Mucosa of rectum (tissue), 2 donors: Measurements from ENCODE around the gene KIF11.

Experiments used
- H3K27ac ChIP-seq, 2 donors: one replicate each; pipeline ENCODE4 v1.7.0; 2013; ENCODE audit warnings: inconsistent platforms in 2 of 2, low read depth in 2 of 2, low read length in 2 of 2
- H3K27me3 ChIP-seq, 2 donors: one replicate each; pipeline ENCODE4 v1.7.0; 2013; ENCODE audit warnings: low read length in 2 of 2; ENCODE audit not compliant: control insufficient read depth in 2 of 2, insufficient read depth in 2 of 2
- H3K36me3 ChIP-seq, 2 donors: one replicate each; pipeline ENCODE4 v1.7.0; 2013; ENCODE audit warnings: low read length in 2 of 2; ENCODE audit not compliant: control insufficient read depth in 2 of 2, insufficient read depth in 2 of 2
- H3K4me1 ChIP-seq, 2 donors: one replicate each; pipeline ENCODE4 v1.7.0; 2013; ENCODE audit warnings: low read length in 2 of 2, mild to moderate bottlenecking in 1 of 2; ENCODE audit not compliant: control insufficient read depth in 2 of 2, insufficient read depth in 2 of 2
- H3K4me3 ChIP-seq, 2 donors: one replicate each; pipeline ENCODE4 v1.7.0; 2013; ENCODE audit warnings: low read length in 2 of 2
- H3K9ac ChIP-seq, 2 donors: one replicate each; pipeline ENCODE4 v1.7.0; 2013; ENCODE audit warnings: low read length in 2 of 2, low read depth in 1 of 2, mild to moderate bottlenecking in 1 of 2
- H3K9me3 ChIP-seq, 2 donors: one replicate each; pipeline ENCODE4 v1.7.0; 2013; ENCODE audit warnings: low read length in 2 of 2; ENCODE audit not compliant: control insufficient read depth in 2 of 2
- donor health status: healthy.
- donor health status: Normal muscosa, but diverticular disease.

The KIF11 gene

DNA sequence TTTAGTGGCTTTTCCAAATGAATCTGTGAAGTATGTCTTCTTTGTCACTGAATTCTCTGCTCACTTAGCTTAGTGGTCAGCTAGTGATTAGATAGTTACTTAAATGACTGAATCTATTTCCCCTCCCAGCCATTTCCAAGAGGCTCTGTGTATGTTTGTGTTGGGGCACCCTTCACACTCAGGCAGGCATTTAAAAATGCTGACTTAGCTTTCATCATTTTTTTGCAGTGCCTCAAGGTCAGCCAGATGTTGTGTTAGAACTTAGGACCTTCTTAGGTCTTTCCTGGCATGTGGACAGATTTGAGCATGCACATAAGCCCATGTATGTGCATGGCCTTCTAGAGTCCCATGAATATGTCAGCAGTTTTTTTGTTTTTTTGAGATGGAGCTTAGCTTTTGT lies 71.4 kb downstream of the KIF11 start:
- H3K4me3 ChIP-seq: no peak overlapping the region
- H3K27ac ChIP-seq: no peak overlapping the region
- H3K27me3 ChIP-seq: no peaks in the 10 kb centered on the region
- H3K4me1 ChIP-seq: no peaks in the 10 kb centered on the region
- H3K9me3 ChIP-seq: peaks cover 0 to 3% of the 10 kb centered on the region in 2 donors
- no peaks in the 10 kb centered on the region for H3K36me3 ChIP-seq
- H3K9ac ChIP-seq: no peak overlapping the region

DNA sequence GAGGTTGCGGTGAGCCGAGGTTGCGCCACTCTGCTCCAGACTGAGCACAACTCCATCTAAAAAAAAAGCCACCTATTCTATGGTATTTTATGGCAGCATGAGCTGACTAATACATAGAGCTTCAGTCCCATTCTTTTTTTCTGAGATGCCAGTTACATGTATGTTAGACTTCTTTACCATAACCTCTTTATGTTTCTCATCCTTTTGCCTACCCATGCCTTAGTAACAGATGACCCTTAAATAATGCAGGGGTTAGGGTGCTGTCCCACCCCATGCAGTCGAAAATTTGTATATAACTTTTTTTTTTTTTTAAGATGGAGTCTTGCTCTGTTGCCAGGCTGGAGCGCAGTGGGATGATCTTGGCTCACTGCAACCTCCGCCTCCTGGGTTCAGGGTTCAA lies 74.1 kb downstream of the KIF11 start:
- Histone ChIP-seq H3K9ac (no peak overlapping the region), H3K4me3 (no peak overlapping the region), H3K4me1 (no peaks in the 10 kb centered on the region), H3K27ac (no peak overlapping the region), H3K27me3 (no peaks in the 10 kb centered on the region), H3K9me3 (peaks cover 0 to under 1% of the 10 kb centered on the region in 2 donors), H3K36me3 (no peaks in the 10 kb centered on the region)

DNA sequence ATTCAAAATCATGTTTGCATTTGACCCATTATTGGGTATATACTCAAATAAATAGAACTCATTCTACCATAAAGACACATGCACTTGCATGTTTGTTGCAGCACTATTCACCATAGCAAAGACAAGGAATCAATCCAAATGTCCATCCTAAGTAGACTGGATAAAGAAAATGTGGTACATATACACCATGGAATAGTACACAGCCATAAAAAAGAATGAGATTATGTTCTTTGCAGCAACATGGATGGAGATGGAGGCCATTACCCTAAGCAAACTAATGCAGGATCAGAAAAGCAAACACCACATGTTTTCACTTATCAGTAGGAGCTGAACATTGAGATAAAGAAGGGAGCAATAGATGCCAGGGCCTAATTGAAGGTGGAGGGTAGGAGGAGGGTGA lies 84.8 kb downstream of the KIF11 start:
- no peaks in the 10 kb centered on the region for H3K27me3 ChIP-seq
- H3K27ac ChIP-seq: no peak overlapping the region
- no peaks in the 10 kb centered on the region for H3K9me3 ChIP-seq
- no peak overlapping the region for H3K9ac ChIP-seq
- no peak overlapping the region for H3K4me3 ChIP-seq
- no peaks in the 10 kb centered on the region for H3K36me3 ChIP-seq
- H3K4me1 ChIP-seq: no peaks in the 10 kb centered on the region

DNA sequence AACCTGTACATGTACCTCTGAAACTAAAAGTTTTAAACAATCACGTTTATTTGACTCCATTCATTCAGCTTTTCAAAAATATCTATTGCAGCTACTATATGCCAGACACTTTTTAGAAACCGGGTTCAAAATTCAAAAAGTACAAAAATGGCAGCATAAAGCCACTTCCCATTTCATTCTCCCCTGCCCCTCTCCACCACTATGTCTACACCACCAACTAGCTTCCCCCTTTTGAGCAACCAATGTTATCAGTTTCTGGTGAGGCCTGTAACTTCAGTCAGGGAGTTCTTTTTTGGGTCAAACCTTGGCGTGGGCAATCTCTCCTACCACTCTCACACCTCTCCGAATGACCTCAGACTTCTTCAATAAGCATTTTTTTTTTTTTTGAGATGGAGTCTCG lies 85.3 kb downstream of the KIF11 start:
- H3K9me3 ChIP-seq: no peaks in the 10 kb centered on the region
- no peaks in the 10 kb centered on the region for H3K27me3 ChIP-seq
- no peaks in the 10 kb centered on the region for H3K4me1 ChIP-seq
- H3K36me3 ChIP-seq: no peaks in the 10 kb centered on the region
- H3K9ac ChIP-seq: no peak overlapping the region
- H3K4me3 ChIP-seq: no peak overlapping the region
- H3K27ac ChIP-seq: no peak overlapping the region

DNA sequence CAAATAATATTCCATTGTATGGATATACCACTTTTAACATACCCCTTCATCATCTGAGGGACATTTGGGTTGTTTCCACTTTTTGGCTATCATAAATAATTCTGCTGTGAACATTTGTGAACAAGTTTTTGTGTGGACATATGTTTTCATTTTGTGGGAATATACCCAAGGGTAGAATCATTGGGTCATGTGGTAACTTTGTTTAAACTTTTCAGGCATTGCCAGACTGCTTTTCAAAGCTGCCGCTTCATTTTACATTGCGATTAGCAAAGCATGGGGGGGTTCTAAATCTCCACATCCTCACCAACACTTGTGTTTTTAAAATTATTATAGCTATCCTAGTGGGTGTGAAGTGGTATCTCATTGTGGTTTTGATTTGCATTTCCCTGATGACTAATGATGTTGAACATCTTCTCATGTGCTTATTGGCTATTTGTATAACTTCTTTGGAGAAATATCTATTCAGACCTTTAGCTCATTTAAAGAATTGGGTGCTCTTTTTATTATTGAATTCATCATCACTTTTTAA lies 88.4 kb downstream of the KIF11 start:
- H3K9me3 ChIP-seq: peaks cover 0 to 3% of the 10 kb centered on the region in 2 donors
- no peak overlapping the region for H3K4me3 ChIP-seq
- H3K9ac ChIP-seq: no peak overlapping the region
- H3K36me3 ChIP-seq: no peaks in the 10 kb centered on the region
- no peaks in the 10 kb centered on the region for H3K27me3 ChIP-seq
- no peak overlapping the region for H3K27ac ChIP-seq
- no peaks in the 10 kb centered on the region for H3K4me1 ChIP-seq

DNA sequence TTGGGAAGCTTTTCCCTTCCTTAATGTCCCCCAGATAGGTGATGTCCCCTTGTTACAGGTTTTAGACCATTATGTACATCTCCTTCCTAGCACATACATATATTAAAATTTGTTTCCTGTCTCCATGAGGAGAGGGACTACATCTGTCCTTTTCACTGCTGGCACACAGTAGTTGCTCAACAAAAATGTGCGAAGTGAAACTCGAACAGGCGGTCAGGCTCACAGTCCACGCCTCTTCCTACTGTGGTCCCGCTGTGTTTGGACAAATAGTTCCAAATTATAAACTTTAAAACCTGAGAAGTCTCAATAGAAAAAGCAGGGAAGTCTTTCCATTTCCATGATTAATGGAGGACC lies 95.6 kb downstream of the KIF11 start:
- H3K9me3 ChIP-seq: peaks cover 0 to 3% of the 10 kb centered on the region in 2 donors
- H3K9ac ChIP-seq: peak overlapping the region in 1 of 2 donors; percentile 24
- H3K36me3 ChIP-seq: no peaks in the 10 kb centered on the region
- peak overlapping the region; percentile 64 to 67 for H3K4me3 ChIP-seq
- peaks cover 0 to 6% of the 10 kb centered on the region in 2 donors for H3K27me3 ChIP-seq
- H3K27ac ChIP-seq: peak overlapping the region in 1 of 2 donors; percentile 58
- peaks cover 2 to 3% of the 10 kb centered on the region in 2 donors for H3K4me1 ChIP-seq

DNA sequence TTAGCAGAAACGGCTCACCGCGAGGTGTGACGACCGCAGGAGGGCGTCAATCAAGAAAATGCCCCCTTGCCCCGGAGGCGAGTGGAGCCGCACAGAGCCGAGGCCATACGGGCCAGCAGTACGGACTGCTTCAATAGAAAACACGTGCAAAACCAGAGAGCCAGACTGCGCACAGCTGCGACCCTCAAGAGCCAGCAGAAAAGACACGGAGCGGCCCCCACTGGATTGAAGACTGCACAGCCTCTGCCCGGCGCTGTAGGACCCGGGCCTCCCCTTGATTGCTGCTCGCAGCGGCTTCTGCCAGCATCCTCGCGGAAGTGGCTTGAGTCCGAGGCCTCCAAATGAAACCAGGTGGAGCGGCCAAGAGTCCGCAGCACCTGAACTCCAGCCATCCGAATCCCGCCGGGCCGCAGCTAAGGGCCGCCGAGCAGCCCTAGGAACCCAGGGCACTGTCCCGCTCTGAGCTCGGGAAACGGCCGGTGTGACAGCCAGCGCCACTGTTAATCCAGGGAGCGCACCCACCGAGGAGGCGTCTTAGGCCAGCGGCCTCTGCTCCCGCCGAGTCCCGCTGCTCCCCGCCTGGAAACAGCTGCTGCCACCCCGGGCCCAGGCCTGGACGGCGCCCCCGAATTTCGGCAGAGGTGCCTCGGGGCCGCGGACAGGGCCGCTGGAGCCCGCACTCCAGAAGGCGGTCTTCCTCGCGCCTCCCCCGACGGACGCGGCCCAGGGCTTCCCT lies 96.2 kb downstream of the KIF11 start:
- Histone ChIP-seq H3K9me3 (peaks cover 0 to 3% of the 10 kb centered on the region in 2 donors), H3K27ac (peak overlapping the region; percentile 21 to 58), H3K4me3 (peak overlapping the region; percentile 64 to 67), H3K27me3 (peaks cover 0 to 6% of the 10 kb centered on the region in 2 donors), H3K9ac (peak overlapping the region; percentile 41 to 71), H3K36me3 (no peaks in the 10 kb centered on the region), H3K4me1 (peaks cover 2 to 3% of the 10 kb centered on the region in 2 donors)

DNA sequence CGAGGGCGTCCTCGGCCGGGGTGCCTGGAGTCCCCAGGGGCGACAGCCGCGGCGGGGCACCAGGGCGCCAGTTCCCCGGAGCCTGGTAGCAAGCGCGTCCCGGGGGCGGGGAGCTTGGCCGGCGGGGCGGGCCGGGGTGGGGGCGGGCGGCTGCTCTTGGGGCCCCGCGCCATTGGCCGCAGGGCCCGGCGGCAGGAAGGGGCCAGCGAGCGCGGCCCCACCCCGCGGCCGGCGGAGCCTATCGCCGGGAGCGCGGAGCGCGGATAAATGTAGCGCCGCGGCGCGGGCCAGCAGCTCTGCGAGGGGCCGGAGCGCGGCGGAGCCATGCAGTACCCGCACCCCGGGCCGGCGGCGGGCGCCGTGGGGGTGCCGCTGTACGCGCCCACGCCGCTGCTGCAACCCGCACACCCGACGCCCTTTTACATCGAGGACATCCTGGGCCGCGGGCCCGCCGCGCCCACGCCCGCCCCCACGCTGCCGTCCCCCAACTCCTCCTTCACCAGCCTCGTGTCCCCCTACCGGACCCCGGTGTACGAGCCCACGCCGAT lies 96.8 kb downstream of the KIF11 start, which contains the start of gene HHEX:
Gene HHEX (plus strand): TSS at position 293 of the 548 bp plus-strand sequence. CDS start 32 bp downstream, at position 325.
- H3K9me3 ChIP-seq: peaks cover 0 to 1% of the 10 kb centered on the region in 2 donors
- H3K4me3 ChIP-seq: peak within 1 kb of the TSS; percentile 64 to 71
- no peaks in the 10 kb centered on the region for H3K36me3 ChIP-seq
- H3K27ac ChIP-seq: peak within 1 kb of the TSS; percentile 71 to 83
- H3K27me3 ChIP-seq: peaks cover 0 to 6% of the 10 kb centered on the region in 2 donors
- peak within 1 kb of the TSS; percentile 41 to 71 for H3K9ac ChIP-seq
- peaks cover 2 to 3% of the 10 kb centered on the region in 2 donors for H3K4me1 ChIP-seq

DNA sequence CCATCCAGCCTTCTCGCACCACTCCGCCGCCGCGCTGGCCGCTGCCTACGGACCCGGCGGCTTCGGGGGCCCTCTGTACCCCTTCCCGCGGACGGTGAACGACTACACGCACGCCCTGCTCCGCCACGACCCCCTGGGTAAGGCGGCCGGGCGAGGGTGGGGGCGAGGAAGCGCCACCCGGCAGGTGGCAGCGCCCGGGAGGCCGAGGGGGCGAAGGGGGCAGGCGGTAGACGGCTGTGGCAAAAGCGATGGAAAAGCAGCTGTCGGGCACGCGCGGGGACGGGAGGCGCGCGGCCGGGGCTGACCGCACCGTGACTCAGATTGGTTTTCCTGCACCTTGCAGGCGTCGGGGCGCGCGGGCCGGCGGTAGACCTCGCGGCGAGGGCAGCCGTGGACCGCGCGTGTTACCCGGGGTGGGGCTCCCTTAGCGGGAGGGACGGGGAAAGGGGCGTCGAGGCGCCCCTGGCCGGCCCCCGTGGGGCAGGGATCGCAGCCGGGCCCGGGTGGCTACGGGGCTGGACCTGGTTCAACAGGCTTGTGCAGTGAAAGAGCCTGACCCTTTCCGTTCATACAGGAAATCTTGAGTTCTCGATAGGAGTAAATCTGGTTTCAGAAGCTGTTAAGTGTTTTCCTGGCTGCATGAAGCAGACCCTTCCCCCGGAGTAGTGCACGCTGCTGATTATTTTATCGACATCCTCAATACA lies 97.4 kb downstream of the KIF11 start:
- Histone ChIP-seq H3K4me3 (peak overlapping the region; percentile 64 to 71), H3K9me3 (no peaks in the 10 kb centered on the region), H3K9ac (peak overlapping the region; percentile 32 to 65), H3K36me3 (no peaks in the 10 kb centered on the region), H3K27ac (peak overlapping the region; percentile 71 to 83), H3K4me1 (peaks cover 2 to 3% of the 10 kb centered on the region in 2 donors), H3K27me3 (peaks cover 0 to 10% of the 10 kb centered on the region in 2 donors)
